ENCODE data around the gene NRG3. TPM values are rescaled to one million over a fixed set of nuclear protein-coding genes. Genes with fewer than 3 reads are reported as not detected.
"Not testable (repeated sequence)": the region's sequence is repeated elsewhere in the genome, so short reads cannot be mapped to it uniquely, and the experiment has no call there.

NRG3 gene
- total RNA-seq, 1 donor from 2014 or later: not detected

DNA sequence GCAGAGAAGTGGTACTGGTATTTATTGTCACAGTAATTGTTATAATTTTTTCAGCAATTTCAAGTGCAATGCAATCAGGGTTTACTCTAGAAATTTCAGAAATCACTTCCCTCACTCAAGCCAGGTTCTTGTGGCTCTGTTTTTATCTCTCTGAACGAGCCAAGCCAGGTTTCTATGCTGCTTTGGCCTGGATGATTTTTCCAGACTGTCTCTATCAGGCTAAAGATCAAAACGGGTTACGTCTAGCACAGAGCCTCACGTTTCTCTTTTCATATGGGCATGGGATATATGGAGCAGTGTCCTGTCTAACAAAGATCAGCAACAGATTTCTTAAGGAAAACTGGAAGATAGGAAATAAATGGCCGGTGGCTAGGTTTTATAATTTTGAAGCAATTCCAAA, 1105.3 kb downstream of the NRG3 start:
- Histone ChIP-seq H3K4me3 (ENCODE audit: low read depth, low read length) (no peak overlapping the region), H3K36me3 (ENCODE audit: control insufficient read depth, insufficient read depth, low read length) (no peaks in the 10 kb centered on the region), H3K27me3 (ENCODE audit: control insufficient read depth, insufficient read depth, low read length) (no peaks in the 10 kb centered on the region)
- FAIRE-seq (no peak), DNase-seq (ENCODE audit: low read depth) (no peak)
- TF ChIP-seq, protein P1, sequence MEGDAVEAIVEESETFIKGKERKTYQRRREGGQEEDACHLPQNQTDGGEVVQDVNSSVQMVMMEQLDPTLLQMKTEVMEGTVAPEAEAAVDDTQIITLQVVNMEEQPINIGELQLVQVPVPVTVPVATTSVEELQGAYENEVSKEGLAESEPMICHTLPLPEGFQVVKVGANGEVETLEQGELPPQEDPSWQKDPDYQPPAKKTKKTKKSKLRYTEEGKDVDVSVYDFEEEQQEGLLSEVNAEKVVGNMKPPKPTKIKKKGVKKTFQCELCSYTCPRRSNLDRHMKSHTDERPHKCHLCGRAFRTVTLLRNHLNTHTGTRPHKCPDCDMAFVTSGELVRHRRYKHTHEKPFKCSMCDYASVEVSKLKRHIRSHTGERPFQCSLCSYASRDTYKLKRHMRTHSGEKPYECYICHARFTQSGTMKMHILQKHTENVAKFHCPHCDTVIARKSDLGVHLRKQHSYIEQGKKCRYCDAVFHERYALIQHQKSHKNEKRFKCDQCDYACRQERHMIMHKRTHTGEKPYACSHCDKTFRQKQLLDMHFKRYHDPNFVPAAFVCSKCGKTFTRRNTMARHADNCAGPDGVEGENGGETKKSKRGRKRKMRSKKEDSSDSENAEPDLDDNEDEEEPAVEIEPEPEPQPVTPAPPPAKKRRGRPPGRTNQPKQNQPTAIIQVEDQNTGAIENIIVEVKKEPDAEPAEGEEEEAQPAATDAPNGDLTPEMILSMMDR (IDR thresholded peaks at IDR 0.05; ENCODE audit: insufficient read depth, low read length, severe bottlenecking): no peak

DNA sequence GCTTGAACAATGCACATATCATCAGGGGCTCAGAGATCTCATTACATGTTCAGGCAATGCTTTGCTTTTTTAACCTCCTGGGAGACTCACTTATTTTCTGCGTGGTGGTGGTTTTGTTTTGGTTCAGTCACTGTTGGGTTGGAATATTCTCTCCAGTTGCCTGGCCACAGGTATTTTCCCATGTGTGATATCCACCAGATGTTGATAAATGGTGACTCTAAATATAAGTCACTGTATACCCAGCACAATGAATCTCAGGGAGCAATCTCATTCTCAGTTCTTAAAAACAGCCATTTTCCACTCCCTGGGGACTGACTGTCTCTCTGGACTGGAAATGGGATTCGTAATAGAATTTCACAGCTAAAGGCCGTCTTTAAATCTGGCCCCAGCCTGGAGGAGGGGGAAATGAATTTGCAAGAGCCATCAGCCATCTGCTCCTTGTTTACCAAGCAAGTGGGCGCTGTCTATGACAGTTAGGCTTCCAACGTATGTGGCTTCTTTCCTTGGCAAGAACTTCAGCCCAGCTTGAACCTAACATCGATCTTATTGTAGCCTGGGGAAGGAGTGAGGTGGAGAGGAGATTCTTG, 1106.2 kb downstream of the NRG3 start:
- FAIRE-seq: no peak
- peak; percentile 0 for DNase-seq (ENCODE audit: low read depth)
- H3K4me3 ChIP-seq (ENCODE audit: low read depth, low read length): no peak overlapping the region
- no peaks in the 10 kb centered on the region for H3K27me3 ChIP-seq (ENCODE audit: control insufficient read depth, insufficient read depth, low read length)
- TF ChIP-seq, protein P1 (IDR thresholded peaks at IDR 0.05; ENCODE audit: insufficient read depth, low read length, severe bottlenecking): no peak
- H3K36me3 ChIP-seq (ENCODE audit: control insufficient read depth, insufficient read depth, low read length): no peaks in the 10 kb centered on the region

DNA sequence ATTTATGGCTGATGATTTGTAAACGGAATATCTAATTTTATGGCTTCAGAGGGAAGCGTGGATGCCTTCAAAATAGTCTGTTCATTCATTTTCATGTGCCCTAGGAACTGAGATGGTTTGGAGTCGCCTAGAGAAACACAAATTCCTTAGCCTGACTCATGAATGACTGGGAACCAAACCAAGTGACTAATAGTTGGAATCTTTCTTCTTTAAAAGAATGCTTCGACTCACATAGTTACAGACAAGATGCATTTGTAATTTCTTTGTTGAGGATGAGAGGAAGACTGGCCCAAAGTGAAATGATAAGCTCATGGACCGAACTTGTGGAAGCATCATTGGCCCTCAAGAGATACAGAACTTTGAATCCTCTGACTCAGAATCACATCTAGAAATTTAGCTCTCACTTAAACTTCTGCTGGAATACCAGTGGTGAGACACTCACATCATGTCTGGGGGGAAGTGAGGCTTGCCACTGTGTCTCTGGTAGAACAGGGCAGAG, 1107.2 kb downstream of the NRG3 start:
- TF ChIP-seq, protein P1 (IDR thresholded peaks at IDR 0.05; ENCODE audit: insufficient read depth, low read length, severe bottlenecking): no peak
- DNase-seq (ENCODE audit: low read depth) (peak; percentile 56), FAIRE-seq (peak; percentile 55)
- Histone ChIP-seq H3K4me3 (ENCODE audit: low read depth, low read length) (no peak overlapping the region), H3K36me3 (ENCODE audit: control insufficient read depth, insufficient read depth, low read length) (no peaks in the 10 kb centered on the region), H3K27me3 (ENCODE audit: control insufficient read depth, insufficient read depth, low read length) (no peaks in the 10 kb centered on the region)

DNA sequence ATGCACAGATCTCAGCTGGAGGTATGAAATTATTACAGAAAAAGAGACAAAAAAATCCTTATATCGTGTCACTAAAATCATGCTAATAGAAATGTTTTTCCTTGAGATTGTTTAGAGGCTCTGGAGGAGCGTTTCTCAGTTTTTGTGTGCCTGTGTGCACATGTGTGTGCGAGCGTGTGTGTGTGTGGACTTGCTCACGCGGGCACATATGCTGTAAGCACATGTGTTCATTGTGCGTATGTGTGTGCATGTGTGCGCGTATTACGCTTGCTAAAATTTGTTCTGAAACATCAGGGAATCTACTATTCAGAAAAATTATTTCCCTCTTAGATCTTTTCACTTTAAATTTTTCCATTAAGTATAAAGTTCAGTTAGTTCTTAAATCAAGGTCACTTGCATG, 1111.2 kb downstream of the NRG3 start:
- TF ChIP-seq, protein P1 (IDR thresholded peaks at IDR 0.05; ENCODE audit: insufficient read depth, low read length, severe bottlenecking): no peak
- Histone ChIP-seq H3K36me3 (ENCODE audit: control insufficient read depth, insufficient read depth, low read length) (no peaks in the 10 kb centered on the region), H3K4me3 (ENCODE audit: low read depth, low read length) (no peak overlapping the region), H3K27me3 (ENCODE audit: control insufficient read depth, insufficient read depth, low read length) (no peaks in the 10 kb centered on the region)
- FAIRE-seq: no peak
- no peak for DNase-seq (ENCODE audit: low read depth)

DNA sequence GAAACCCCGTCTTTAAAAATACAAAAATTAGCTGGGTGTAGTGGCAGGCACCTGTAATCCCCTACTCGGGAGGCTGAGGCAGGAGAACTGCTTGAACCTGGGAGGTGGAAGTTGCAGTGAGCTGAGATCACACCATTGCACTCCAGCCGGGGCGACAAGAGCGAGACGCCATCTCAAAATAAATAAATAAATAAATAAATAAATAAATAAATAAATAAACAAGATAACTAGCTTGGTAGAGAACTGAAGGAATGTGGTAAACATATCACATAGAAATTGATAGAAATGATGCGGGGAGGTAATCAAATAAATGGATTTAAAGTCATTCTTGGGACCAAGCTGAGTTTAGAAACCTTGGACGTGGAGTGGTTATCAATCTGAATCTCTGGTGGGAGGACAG, 1131.5 kb downstream of the NRG3 start:
- H3K36me3 ChIP-seq (ENCODE audit: control insufficient read depth, insufficient read depth, low read length); FAIRE-seq; DNase-seq (ENCODE audit: low read depth); H3K27me3 ChIP-seq (ENCODE audit: control insufficient read depth, insufficient read depth, low read length); H3K4me3 ChIP-seq (ENCODE audit: low read depth, low read length): not testable (repeated sequence)

DNA sequence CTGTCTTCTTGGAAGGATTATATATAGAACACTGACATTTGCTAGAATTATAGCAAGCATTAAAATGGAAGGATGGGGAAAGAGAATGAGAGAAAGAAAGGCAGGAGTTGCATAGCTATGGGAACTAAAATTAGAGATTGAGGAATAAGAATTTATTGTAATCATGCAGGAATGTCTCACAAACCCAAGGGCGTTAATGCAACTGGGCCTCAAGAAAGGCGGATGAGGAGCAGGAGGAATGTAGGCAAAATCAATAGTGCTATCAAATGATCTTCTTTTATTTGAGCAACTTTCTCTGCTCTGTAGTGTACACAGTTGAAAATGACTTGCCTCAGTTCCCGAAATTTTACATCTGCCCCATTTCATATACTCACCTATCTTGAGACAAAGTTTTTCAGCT, 1132.5 kb downstream of the NRG3 start:
- TF ChIP-seq, protein P1 (IDR thresholded peaks at IDR 0.05; ENCODE audit: insufficient read depth, low read length, severe bottlenecking): no peak
- Histone ChIP-seq H3K36me3 (ENCODE audit: control insufficient read depth, insufficient read depth, low read length) (no peaks in the 10 kb centered on the region), H3K4me3 (ENCODE audit: low read depth, low read length) (no peak overlapping the region), H3K27me3 (ENCODE audit: control insufficient read depth, insufficient read depth, low read length) (no peaks in the 10 kb centered on the region)
- no peak for DNase-seq (ENCODE audit: low read depth)
- FAIRE-seq: no peak
